Skeletal muscle cell (primary cell): Measurements from ENCODE around the gene LRP3.
A peak's percentile ranks its signal among the peaks of the same experiment; 100 is the strongest.

ENCODE experiments used
- DNase-seq: peaks from one replicate; pipeline ENCODE4 v3.0.0-alpha.2; 2010; ENCODE audit warnings: low read depth
- H3K4me3 ChIP-seq: 2 replicates; pipeline ENCODE4 v1.5.1; 2011; ENCODE audit warnings: low read depth, mild to moderate bottlenecking, control low read depth, low read length, moderate library complexity

LRP3 gene

DNA sequence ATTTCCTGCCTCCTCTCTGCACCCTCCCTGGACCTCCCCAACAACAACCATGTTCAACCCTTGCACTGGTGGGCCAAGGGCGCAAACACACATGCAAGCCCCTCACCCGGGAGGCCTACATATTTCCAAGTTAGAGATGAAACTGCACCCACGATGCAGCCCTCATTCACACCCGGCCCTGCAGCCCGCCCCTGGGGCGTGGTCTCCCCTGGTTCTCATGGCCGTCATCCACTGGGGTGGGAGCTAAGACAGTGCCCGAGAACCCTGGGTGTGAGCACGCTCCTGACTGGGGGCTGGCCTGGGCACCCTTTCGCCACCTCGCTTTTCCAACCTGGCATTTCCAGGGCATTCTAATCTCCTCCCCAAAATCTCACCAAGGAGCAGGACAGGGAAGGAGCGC is 38.5 kb downstream of the LRP3 start:
- no peak for DNase-seq
- no peak overlapping the region for H3K4me3 ChIP-seq

DNA sequence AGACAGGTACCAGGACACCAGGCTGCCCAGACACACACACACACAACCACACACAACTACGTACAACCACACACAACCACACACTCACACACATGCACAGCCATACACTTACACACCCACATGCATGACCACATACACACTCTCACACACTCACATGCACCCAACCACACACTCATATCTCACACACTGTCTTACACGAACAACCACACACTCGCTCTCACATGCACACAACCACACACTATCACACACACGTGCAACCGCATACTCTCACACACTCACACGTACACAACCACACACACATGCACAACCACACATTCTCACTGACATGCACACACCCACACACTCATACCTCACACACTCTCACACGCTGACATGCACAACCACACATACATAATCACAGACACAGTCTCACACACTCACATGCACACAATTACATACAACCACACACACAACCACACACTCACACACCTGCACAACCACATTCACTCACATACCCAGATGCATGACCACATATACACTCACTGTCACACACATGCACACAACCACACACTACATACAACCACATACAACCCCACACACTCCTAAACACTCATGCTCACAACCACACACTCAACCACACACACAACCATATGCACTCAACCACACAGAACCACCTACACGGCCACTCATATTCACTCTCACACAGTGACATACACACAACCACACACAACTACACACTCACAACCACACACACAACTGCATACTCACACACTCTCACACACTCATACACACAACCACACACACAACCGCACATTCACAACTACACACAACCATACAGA is 39.1 kb downstream of the LRP3 start:
- DNase-seq, result no peak
- no peak overlapping the region for H3K4me3 ChIP-seq

DNA sequence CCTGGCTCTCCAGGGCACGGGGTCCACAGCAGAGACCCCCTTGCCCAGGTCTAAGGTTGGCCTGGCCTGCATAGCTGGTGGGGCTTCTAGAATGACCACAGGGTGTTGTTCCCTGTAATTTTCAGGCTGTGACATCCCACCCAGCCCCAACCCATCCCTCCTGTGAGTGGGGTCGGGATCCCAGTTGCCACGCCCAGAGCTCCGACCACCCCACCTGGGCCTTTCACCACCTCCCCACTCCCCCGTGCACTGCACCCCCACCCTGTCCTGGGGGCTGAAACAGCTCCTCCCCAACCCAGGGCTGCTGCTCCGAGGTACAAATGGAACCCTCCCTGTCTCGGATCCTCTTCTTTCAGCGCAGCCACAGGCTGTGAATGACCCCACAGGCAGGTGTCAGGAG is 40.0 kb downstream of the LRP3 start:
- DNase-seq, result no peak
- H3K4me3 ChIP-seq, result no peak overlapping the region

DNA sequence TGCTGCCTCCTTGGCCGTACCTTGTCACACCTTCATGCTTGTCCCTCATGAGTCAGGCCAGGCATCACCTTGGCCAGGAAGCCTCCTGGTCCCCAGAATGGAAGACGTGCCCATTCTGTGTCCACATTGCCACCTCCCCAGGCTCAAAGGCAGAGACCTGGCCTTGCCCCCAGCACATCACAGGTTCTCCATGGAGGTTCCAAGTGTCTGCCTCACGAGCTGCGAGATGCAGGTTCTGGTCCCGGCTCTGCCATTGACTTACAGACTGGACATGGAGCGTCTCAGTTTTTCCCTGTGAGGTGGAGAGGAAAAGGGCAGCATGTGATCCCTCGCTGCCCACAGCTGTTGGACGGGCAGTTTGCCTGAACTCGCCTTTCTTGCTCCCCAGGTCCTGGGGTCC is 40.6 kb downstream of the LRP3 start:
- DNase-seq, result no peak
- no peak overlapping the region for H3K4me3 ChIP-seq

- DNase-seq, result no peak
- no peak overlapping the region for H3K4me3 ChIP-seq
Measured at GRCh38 chr19:33235269-33235995, 41.3 kb downstream of the LRP3 start.

DNA sequence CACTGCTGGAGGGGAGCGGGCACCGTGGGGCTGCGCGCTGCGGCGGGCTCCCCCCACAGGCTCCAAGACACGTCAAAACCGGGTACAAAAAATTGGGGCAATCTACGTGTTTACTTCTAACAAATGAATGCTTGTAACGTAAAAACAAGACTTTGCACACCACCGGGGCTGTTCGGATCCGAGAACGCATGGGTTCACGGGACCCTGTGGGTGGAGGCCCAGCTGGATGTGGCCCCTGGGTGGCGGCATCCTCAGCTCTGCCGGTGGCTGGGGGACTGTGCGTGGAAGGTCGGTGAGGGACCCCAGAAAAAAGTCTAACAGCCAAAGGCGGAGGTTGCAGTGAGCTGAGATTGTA is 41.8 kb downstream of the LRP3 start:
- no peak overlapping the region for H3K4me3 ChIP-seq
- no peak for DNase-seq

GRCh38 chr19:33236696-33237390 is 42.7 kb downstream of the LRP3 start:
- H3K4me3 ChIP-seq, result no peak overlapping the region
- DNase-seq, result no peak

- DNase-seq, result no peak
- no peak overlapping the region for H3K4me3 ChIP-seq
Measured at GRCh38 chr19:33238481-33239149, 44.5 kb downstream of the LRP3 start.

DNA sequence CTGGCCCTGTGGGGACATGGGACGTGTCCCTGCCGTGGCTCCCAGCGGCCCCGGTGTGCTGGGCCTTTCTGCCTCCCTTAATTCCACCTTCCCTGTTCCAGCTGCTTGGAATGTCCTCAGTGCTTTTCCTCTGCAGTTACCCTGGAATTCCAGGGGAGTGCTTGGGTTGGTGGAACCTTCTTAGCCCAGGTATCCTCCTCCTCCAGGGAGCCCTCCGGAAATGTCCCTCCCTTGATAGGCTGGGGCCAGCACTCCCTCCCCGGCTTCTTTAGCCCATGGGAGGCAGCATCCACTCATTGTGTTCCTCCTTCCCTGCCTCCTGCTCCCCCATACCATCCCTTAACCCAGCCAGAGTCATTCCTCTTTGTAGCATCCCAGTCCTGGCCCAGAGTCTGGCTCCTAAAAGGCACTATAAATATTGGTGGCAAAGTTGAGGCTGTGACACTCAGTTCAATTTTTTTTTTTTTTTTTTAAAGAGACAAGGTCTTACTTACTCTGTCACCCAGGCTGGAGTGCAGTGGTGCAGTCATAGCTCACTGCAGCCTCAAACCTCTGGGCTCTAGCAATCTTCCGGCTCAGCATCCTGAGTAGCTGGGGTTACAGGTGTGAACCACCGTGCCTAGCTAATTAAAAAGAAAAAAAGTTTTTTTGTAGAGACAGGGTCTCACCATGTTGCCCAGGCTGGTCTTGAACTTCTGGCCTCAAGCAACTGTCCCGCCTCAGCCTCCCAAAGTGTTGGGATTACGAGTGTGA is 45.3 kb downstream of the LRP3 start:
- no peak overlapping the region for H3K4me3 ChIP-seq
- no peak for DNase-seq

DNA sequence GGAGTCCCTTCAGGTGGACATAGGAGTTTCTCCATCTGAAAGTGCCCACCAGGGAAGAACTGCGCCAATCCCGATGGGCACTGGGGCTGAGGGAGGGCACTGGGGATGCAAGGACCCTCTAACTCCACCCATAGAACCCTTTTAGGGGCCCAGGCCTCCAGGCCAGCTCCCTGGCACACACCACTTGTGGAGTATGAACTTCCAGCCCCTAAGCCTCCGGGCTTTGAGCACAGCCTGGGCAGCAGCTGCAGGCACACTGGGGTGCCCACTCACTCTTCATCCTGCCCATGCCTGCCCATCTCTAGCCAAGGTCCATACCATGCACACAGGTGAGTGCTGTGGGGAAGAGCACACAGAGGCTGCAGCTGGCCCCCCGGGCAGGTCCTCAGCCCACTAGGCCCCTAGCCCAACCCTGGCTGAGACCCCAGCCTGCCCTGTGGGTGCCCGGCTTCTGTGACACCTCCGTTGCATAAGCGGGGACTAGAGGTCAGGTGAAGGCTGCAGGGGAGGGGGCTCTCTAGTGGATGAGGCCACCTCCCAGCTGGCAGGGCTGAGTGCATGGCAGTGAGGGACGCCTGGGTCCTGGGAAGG is 46.1 kb downstream of the LRP3 start:
- no peak for DNase-seq
- H3K4me3 ChIP-seq, result no peak overlapping the region

DNA sequence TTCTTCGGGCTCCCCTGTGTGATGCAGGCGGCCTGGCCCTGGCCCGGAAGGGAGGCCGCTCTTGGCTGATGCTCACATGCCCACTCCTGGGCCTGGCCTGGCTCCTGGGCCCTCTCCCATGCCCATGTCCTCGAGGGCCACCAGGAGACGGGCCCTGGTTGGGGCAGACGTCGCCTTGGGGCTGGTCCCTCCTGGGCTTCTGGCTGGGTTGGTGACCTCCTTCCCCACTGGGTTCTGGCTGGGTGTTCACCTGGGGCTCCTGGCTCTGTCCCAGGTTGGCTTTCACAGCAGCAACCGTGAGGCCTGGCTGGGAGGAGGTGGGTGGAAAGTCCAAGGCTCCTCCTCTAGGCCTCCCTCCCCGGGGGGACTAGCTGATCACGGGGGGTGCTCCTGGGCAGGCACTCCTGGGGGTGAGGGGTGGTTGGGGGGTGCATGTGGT is 47.0 kb downstream of the LRP3 start:
- H3K4me3 ChIP-seq, result no peak overlapping the region
- DNase-seq, result no peak

DNA sequence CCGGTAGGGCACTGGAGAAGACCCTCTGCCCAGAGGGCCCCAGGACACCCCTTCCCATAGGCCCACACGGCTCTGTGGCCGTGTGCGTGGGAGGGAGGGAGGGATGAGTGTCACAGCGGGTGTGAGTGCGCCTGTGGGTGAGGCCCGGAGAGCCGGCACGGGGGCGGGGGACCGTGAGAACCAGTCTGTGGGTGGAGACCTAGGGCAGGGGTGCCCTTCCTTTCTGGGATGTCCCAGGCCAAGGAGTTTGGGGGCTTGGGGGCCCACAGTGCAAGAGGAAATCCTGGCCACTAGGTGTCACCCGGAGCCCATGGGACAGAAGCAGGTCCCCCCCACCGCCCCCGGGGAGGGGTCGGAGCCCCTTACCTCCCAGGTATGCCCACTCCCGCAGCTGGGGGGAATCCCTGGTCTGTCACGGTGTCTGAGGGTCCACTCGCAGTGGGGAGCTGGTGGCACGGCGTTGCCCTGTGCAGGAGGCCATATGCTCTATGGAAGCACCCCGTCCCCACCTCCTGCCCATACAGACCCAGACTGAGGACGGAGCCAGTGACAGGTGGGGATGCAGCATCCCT is 47.5 kb downstream of the LRP3 start:
- no peak overlapping the region for H3K4me3 ChIP-seq
- peak; percentile 7 for DNase-seq

DNA sequence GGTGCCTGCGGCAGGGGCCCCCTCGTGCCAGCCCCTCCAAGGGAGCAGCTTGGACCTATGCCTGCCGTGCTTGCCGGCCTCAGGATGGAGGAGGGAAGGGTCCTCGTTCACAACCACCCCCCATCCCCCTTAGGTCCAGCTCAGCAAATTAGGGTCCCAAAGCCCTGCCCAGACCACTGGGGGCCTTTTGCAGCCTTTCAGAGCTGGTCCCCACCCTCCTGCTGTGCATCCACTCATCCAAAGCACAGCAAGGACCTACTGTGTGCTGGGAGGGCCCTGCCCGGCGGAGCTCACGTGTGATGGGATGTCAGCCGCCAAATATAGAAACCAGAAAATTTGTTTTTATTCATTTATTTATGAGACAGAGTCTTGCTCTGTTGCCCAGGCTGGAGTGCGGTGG is 48.0 kb downstream of the LRP3 start:
- no peak overlapping the region for H3K4me3 ChIP-seq
- no peak for DNase-seq

GRCh38 chr19:33242911-33243310 is 48.8 kb downstream of the LRP3 start:
- DNase-seq, result no peak
- H3K4me3 ChIP-seq, result no peak overlapping the region

DNA sequence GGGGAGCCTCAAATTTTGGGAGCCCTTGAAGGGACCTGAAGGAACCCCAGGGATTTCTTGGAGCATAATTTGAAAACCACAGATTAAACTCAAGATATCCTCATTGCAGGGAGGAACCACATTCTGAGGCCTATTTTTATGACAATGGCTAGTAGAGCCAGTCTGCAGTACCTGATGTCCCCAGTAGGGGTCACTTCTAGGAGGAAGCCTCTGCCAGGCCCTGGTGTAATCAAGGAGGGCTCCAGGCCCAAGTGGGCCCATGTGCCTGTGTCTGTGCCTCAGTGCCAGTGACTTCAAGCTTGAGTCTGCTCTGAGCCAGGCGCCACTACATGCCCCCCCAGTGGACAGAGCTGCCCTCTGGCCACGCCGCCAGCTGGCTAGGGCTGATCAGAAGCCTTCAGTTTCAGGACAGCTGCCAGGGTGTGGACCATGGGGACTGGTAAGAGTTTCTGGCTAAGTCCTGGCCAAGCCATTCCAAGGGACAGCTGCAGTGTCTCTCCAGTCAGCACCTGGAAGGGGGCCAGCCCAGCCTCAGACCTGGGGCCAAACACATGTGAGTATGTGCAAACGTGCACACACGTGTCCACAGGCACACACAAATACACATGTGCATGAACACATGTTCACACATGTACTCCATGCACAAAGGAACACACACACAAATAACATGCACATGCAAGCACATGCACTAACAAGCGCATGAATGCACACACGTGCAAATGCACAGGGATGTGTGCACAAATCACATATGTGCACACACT is 52.0 kb downstream of the LRP3 start:
- no peak overlapping the region for H3K4me3 ChIP-seq
- peak; percentile 13 for DNase-seq

DNA sequence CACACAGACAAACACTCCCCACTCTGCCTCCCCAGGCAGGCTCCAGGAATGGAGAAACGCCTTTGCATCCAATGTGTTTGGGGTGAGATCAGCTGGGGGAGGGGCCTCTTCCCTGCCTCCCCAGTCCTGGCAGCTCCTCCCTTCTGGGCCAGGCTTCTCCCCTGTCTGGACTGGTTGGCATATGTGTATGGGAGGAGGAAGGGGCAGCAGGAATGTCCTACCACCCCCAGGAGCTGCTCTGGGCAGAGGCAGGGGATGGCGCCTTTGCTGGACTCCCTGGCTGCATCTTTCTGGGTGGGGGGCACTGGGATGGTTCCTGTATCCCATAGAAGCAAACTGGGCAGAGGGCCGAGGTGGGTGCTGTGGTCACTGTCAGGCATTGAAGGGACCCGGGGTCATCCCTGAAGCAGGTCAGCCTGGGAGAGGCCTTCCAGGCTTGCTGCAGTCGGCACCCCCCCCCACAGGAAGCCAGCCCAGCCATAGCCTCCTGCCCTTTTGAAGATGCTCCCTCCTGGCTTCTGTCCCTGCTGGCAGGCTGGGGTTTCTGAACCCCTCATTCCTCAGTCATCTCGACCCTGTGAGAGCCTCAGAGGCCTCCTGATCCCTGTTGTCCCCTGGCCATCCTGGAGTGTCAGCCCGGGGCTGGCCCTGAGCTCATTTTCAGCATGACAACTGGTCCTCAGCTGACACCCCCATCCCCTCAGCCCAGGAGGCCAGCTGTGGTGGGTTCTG is 52.7 kb downstream of the LRP3 start:
- DNase-seq, result no peak

GRCh38 chr19:33247441-33247819 is 53.3 kb downstream of the LRP3 start:
- no peak overlapping the region for H3K4me3 ChIP-seq
- DNase-seq, result no peak

More for the DNA sequence above, 52.7 kb downstream of the LRP3 start:
- no peak overlapping the region for H3K4me3 ChIP-seq
